K562 (cell line): Measurements from ENCODE around the gene ST6GALNAC3.

Source experiments
- CHD2 ChIP-seq: IDR thresholded peaks from 2 replicates; pipeline ENCODE4 v1.6.1; 2011; ENCODE audit warnings: low read depth, low read length
- CREB1 ChIP-seq, 2 experiments: sonication (generic) in 1 of 2; formaldehyde crosslinking in 1 of 2; IDR thresholded peaks; 2 replicates each; pipeline versions ENCODE4 v1.6.1 to v1.8.0; 2012 to 2022; ENCODE audit warnings: inconsistent platforms in 1 of 2, mild to moderate bottlenecking in 1 of 2, missing genetic modification reagents in 1 of 2, moderate library complexity in 1 of 2
- CSDE1 ChIP-seq, 2 experiments: fragments of 450-650 bp; IDR thresholded peaks; 2 replicates each; pipeline ENCODE4 v1.6.1; 2016; ENCODE audit warnings: mild to moderate bottlenecking in 1 of 2
- E4F1 ChIP-seq: fragments of 250-450 bp; sonication (Bioruptor Pico); IDR thresholded peaks from 2 replicates; pipeline ENCODE4 v1.5.0; 2021; ENCODE audit warnings: mild to moderate bottlenecking, borderline replicate concordance
- HMG20A ChIP-seq: fragments of 450-650 bp; formaldehyde crosslinking; conservative IDR thresholded peaks from 2 replicates; pipeline ENCODE4 v1.4.0; 2020; ENCODE audit warnings: mild to moderate bottlenecking, mixed read lengths
- MTA3 ChIP-seq: fragments of 450-650 bp; formaldehyde crosslinking; IDR thresholded peaks from 2 replicates; pipeline ENCODE4 v1.6.1; 2017; ENCODE audit warnings: mild to moderate bottlenecking, borderline replicate concordance
- REST ChIP-seq, 2 experiments: fragments of 450-650 bp; formaldehyde crosslinking in 1 of 2; IDR thresholded peaks; 2 replicates each; pipeline versions ENCODE4 v1.4.0 to v1.6.1; 2014 to 2020; ENCODE audit warnings: mild to moderate bottlenecking in 2 of 2, borderline replicate concordance in 1 of 2, low read depth in 1 of 2
- USF1 ChIP-seq: sonication (generic); formaldehyde crosslinking; IDR thresholded peaks from 2 replicates; pipeline ENCODE4 v1.9.0; 2022; ENCODE audit warnings: mild to moderate bottlenecking, missing genetic modification reagents
- ZNF311 ChIP-seq: fragments of 250-450 bp; sonication (Bioruptor Pico); IDR thresholded peaks from 2 replicates; pipeline ENCODE4 v1.4.0; 2020; ENCODE audit warnings: mild to moderate bottlenecking, moderate library complexity
- TF ChIP-seq, protein P1 (sequence below), 3 experiments: IDR thresholded peaks in 2 of 3; conservative IDR thresholded peaks in 1 of 3; 2 replicates each; pipeline ENCODE4 v1.5.1; 2011 to 2012; ENCODE audit warnings: low read length in 3 of 3, mild to moderate bottlenecking in 3 of 3, control low read depth in 2 of 3, improper control_type of control experiment in 1 of 3, inconsistent platforms in 1 of 3, low read depth in 1 of 3, mixed read lengths in 1 of 3, moderate library complexity in 1 of 3; ENCODE audit not compliant: insufficient read depth in 2 of 3
- TF ChIP-seq, protein P2 (sequence below): fragments of 250-450 bp; sonication (Bioruptor Pico); IDR thresholded peaks from 2 replicates; pipeline ENCODE4 v1.4.0; 2020; ENCODE audit warnings: mild to moderate bottlenecking, moderate library complexity, borderline replicate concordance

GRCh38 chr1:76494807-76495206, 420.3 kb downstream of the ST6GALNAC3 start:
- TF ChIP-seq CREB1 (IDR thresholded peaks at IDR 0.05) = no peak
- TF ChIP-seq CREB1 (CRISPR knock-in tag; IDR thresholded peaks at IDR 0.05) = no peak
- TF ChIP-seq, protein P1, sequence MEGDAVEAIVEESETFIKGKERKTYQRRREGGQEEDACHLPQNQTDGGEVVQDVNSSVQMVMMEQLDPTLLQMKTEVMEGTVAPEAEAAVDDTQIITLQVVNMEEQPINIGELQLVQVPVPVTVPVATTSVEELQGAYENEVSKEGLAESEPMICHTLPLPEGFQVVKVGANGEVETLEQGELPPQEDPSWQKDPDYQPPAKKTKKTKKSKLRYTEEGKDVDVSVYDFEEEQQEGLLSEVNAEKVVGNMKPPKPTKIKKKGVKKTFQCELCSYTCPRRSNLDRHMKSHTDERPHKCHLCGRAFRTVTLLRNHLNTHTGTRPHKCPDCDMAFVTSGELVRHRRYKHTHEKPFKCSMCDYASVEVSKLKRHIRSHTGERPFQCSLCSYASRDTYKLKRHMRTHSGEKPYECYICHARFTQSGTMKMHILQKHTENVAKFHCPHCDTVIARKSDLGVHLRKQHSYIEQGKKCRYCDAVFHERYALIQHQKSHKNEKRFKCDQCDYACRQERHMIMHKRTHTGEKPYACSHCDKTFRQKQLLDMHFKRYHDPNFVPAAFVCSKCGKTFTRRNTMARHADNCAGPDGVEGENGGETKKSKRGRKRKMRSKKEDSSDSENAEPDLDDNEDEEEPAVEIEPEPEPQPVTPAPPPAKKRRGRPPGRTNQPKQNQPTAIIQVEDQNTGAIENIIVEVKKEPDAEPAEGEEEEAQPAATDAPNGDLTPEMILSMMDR (IDR thresholded peaks at IDR 0.05 in 2 of 3, conservative IDR thresholded peaks at IDR 0.05 in 1 of 3; ENCODE audit: insufficient read depth in 2 of 3, low read depth in 1 of 3, low read length in 3 of 3) = no peak
- no peak for TF ChIP-seq MTA3
- TF ChIP-seq CHD2 = no peak
- no peak for TF ChIP-seq USF1 (CRISPR knock-in tag)
- TF ChIP-seq ZNF311 (CRISPR knock-in tag) = no peak
- TF ChIP-seq, protein P2, sequence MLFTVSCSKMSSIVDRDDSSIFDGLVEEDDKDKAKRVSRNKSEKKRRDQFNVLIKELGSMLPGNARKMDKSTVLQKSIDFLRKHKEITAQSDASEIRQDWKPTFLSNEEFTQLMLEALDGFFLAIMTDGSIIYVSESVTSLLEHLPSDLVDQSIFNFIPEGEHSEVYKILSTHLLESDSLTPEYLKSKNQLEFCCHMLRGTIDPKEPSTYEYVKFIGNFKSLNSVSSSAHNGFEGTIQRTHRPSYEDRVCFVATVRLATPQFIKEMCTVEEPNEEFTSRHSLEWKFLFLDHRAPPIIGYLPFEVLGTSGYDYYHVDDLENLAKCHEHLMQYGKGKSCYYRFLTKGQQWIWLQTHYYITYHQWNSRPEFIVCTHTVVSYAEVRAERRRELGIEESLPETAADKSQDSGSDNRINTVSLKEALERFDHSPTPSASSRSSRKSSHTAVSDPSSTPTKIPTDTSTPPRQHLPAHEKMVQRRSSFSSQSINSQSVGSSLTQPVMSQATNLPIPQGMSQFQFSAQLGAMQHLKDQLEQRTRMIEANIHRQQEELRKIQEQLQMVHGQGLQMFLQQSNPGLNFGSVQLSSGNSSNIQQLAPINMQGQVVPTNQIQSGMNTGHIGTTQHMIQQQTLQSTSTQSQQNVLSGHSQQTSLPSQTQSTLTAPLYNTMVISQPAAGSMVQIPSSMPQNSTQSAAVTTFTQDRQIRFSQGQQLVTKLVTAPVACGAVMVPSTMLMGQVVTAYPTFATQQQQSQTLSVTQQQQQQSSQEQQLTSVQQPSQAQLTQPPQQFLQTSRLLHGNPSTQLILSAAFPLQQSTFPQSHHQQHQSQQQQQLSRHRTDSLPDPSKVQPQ = no peak
- no peak for TF ChIP-seq REST (IDR thresholded peaks at IDR 0.05; ENCODE audit: borderline replicate concordance)
- TF ChIP-seq REST (CRISPR knock-in tag; IDR thresholded peaks at IDR 0.05; ENCODE audit: low read depth) = no peak
- TF ChIP-seq HMG20A (CRISPR knock-in tag) = no peak
- TF ChIP-seq CSDE1 (IDR thresholded peaks at IDR 0.05) = no peak
- no peak for TF ChIP-seq E4F1 (CRISPR knock-in tag)
